HFF-Myc (cell line): ENCODE results near the gene UBE2D2.
A peak's percentile ranks its signal among the peaks of the same experiment; 100 is the strongest.

Experiments used
- DNase-seq: peaks from one replicate; pipeline ENCODE4 v3.0.0-alpha.2; 2011; ENCODE audit warnings: low read depth; ENCODE audit errors: extremely low read depth
- H3K4me3 ChIP-seq: replicated peaks from 2 replicates; pipeline ENCODE4 v1.5.1; 2011; ENCODE audit warnings: low read depth, mild to moderate bottlenecking, control low read depth, low read length
- CTCF ChIP-seq: IDR thresholded peaks from 2 replicates; pipeline ENCODE4 v1.5.1; 2012; ENCODE audit warnings: mild to moderate bottlenecking, low read depth, low read length, control low read depth; ENCODE audit errors: missing control alignments

UBE2D2 gene

GRCh38 chr5:139657363-139658321 lies 96.5 kb downstream of the UBE2D2 start:
- DNase-seq = no peak
- no peak for TF ChIP-seq CTCF
- H3K4me3 ChIP-seq = no peak overlapping the region

GRCh38 chr5:139658501-139658927 lies 97.4 kb downstream of the UBE2D2 start:
- DNase-seq = no peak
- TF ChIP-seq CTCF = no peak
- no peak overlapping the region for H3K4me3 ChIP-seq

GRCh38 chr5:139658928-139659667 lies 98.0 kb downstream of the UBE2D2 start:
- peak overlapping the region; percentile 28 for H3K4me3 ChIP-seq
- TF ChIP-seq CTCF = no peak
- no peak for DNase-seq

- no peak for TF ChIP-seq CTCF
- DNase-seq = no peak
- peak overlapping the region; percentile 28 for H3K4me3 ChIP-seq
These were observed 98.6 kb downstream of the UBE2D2 start for GRCh38 chr5:139659695-139660101.

- no peak for TF ChIP-seq CTCF
- DNase-seq = no peak
- H3K4me3 ChIP-seq = peak overlapping the region; percentile 28
These were observed 99.2 kb downstream of the UBE2D2 start for GRCh38 chr5:139660105-139660922.
